ENCODE results near the gene ZNF570.

DNA sequence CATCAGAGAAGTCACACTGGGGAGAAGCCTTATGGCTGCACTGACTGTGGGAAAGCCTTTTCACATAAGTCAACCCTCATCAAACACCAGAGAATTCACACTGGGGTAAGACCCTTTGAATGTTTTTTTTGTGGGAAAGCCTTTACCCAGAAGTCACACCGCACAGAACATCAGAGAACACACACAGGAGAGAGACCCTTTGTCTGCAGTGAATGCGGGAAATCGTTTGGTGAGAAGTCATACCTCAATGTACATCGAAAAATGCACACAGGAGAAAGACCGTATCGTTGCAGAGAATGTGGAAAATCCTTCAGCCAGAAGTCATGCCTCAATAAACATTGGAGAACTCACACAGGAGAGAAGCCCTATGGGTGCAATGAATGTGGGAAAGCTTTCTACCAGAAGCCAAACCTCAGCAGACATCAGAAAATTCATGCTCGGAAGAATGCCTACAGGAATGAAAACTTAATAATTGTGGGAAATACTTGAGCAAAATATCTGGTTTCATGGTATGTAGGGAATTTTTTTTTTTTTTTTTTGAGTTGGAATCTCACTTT is 68.3 kb downstream of the ZNF570 start:
- TF ChIP-seq, protein P1, sequence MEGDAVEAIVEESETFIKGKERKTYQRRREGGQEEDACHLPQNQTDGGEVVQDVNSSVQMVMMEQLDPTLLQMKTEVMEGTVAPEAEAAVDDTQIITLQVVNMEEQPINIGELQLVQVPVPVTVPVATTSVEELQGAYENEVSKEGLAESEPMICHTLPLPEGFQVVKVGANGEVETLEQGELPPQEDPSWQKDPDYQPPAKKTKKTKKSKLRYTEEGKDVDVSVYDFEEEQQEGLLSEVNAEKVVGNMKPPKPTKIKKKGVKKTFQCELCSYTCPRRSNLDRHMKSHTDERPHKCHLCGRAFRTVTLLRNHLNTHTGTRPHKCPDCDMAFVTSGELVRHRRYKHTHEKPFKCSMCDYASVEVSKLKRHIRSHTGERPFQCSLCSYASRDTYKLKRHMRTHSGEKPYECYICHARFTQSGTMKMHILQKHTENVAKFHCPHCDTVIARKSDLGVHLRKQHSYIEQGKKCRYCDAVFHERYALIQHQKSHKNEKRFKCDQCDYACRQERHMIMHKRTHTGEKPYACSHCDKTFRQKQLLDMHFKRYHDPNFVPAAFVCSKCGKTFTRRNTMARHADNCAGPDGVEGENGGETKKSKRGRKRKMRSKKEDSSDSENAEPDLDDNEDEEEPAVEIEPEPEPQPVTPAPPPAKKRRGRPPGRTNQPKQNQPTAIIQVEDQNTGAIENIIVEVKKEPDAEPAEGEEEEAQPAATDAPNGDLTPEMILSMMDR (IDR thresholded peaks at IDR 0.05): no peak
- no peak for TF ChIP-seq POLR2A (IDR thresholded peaks at IDR 0.05)
- TF ChIP-seq POLR2AphosphoS5 (IDR thresholded peaks at IDR 0.05): no peak
- no peak for TF ChIP-seq EP300 (IDR thresholded peaks at IDR 0.05)
